Esophagus squamous epithelium (tissue), 5 donors: ENCODE results near the gene ADGRV1. TPM values are rescaled to one million over a fixed set of nuclear protein-coding genes. Genes with fewer than 3 reads are reported as not detected.

Source experiments
- DNase-seq: peaks from one replicate; lab custom pipeline; 2025; lab: John Stamatoyannopoulos, UW
- H3K27ac ChIP-seq, 4 donors: fragments of 200-600 bp; sonication (generic); one replicate each; pipeline ENCODE4 v1.5.1; 2016 to 2019; ENCODE audit warnings: mild to moderate bottlenecking in 1 of 4
- H3K27me3 ChIP-seq, 4 donors: fragments of 200-600 bp; sonication (generic); 1 replicate in 3 of 4; 2 replicates in 1 of 4; pipeline versions ENCODE4 v1.5.1 to v1.6.0; 2017 to 2021; ENCODE audit warnings: antibody characterized with exemption in 1 of 4
- H3K36me3 ChIP-seq, 3 donors: fragments of 200-600 bp; sonication (generic); one replicate each; pipeline ENCODE4 v1.5.1; 2016 to 2019
- H3K4me1 ChIP-seq, 3 donors: fragments of 200-600 bp; sonication (generic); one replicate each; pipeline ENCODE4 v1.5.1; 2017 to 2019
- H3K4me3 ChIP-seq, 4 donors: fragments of 200-600 bp; sonication (generic); 1 replicate in 3 of 4; 2 replicates in 1 of 4; pipeline ENCODE4 v1.5.1; 2016 to 2019; ENCODE audit warnings: mild to moderate bottlenecking in 2 of 4, moderate library complexity in 1 of 4
- H3K9me3 ChIP-seq, 3 donors: fragments of 200-600 bp; sonication (generic); one replicate each; pipeline ENCODE4 v1.5.1; 2016 to 2019
- CTCF ChIP-seq, 6 experiments: fragments of 450-650 bp in 4 of 6; fragments of 200-600 bp in 2 of 6; sonication (generic) in 2 of 6; IDR thresholded peaks; one replicate each; pipeline ENCODE4 v1.5.1; 2016 to 2019; ENCODE audit warnings: antibody characterized with exemption in 6 of 6, mild to moderate bottlenecking in 4 of 6, moderate library complexity in 4 of 6
- POLR2A ChIP-seq, 4 donors: fragments of 450-650 bp; IDR thresholded peaks; one replicate each; pipeline ENCODE4 v1.6.1; 2017; ENCODE audit warnings: antibody characterized with exemption in 4 of 4, mild to moderate bottlenecking in 4 of 4, moderate library complexity in 3 of 4
- WGBS, 2 donors: methylation state at CpG; one replicate each; pipeline ENCODE4 v1.1.5; 2018; 5-methylcytosine and 5-hydroxymethylcytosine counted together
- intact Hi-C: fragments of 100-400 bp; cut with DNase I; formaldehyde crosslinking; loops from one replicate; pipeline ENCODE4 v1.15.0; 2022
- total RNA-seq, 4 donors: library from RNA; depleted of rRNA; stranded (reverse); fragments of >200 nt; gene quantifications; one replicate each; pipeline ENCODE4 v1.1.0, GENCODE V29; 2016
- donor health status: DM: yes; HTN: yes; CAD: no.

ADGRV1 gene
- total RNA-seq, 4 donors from 2014 or later, result 1.9 to 14.1 (median 4.0) TPM

- Histone ChIP-seq H3K4me3 (no peak overlapping the region), H3K9me3 (no peaks in the 10 kb centered on the region), H3K27ac (no peak overlapping the region), H3K27me3 (no peaks in the 10 kb centered on the region), H3K36me3 (no peaks in the 10 kb centered on the region), H3K4me1 (no peaks in the 10 kb centered on the region)
- intact Hi-C loops, result no loop called here
- no peak for DNase-seq
- WGBS, 2 donors, result 79% methylated on average over 3 of the region's 3 CpGs
- no peak for TF ChIP-seq POLR2A (IDR thresholded peaks at IDR 0.05)
- no peak for TF ChIP-seq CTCF (IDR thresholded peaks at IDR 0.05)
Measured at GRCh38 chr5:90621848-90622247, 63.3 kb downstream of the ADGRV1 start.

GRCh38 chr5:90626493-90626892 is 67.9 kb downstream of the ADGRV1 start:
- WGBS, 2 donors, result 65 to 74% methylated on average over 2 of the region's 2 CpGs
- Histone ChIP-seq H3K4me3 (no peak overlapping the region), H3K27ac (no peak overlapping the region), H3K27me3 (no peaks in the 10 kb centered on the region), H3K4me1 (no peaks in the 10 kb centered on the region), H3K36me3 (no peaks in the 10 kb centered on the region), H3K9me3 (no peaks in the 10 kb centered on the region)
- TF ChIP-seq CTCF (IDR thresholded peaks at IDR 0.05) (no peak), POLR2A (IDR thresholded peaks at IDR 0.05) (no peak)
- intact Hi-C loops, result no loop called here
- no peak for DNase-seq

- no peaks in the 10 kb centered on the region for H3K9me3 ChIP-seq
- no peak for DNase-seq
- no peak overlapping the region for H3K4me3 ChIP-seq
- no peak overlapping the region for H3K27ac ChIP-seq
- H3K27me3 ChIP-seq, result no peaks in the 10 kb centered on the region
- TF ChIP-seq POLR2A (IDR thresholded peaks at IDR 0.05) (no peak), CTCF (IDR thresholded peaks at IDR 0.05) (no peak)
- no peaks in the 10 kb centered on the region for H3K4me1 ChIP-seq
- 87 to 88% methylated on average over 6 of the region's 6 CpGs for WGBS, 2 donors
- H3K36me3 ChIP-seq, result no peaks in the 10 kb centered on the region
- intact Hi-C loops, result no loop called here
Measured at GRCh38 chr5:90628492-90628891, 69.9 kb downstream of the ADGRV1 start.

- H3K36me3 ChIP-seq, result no peaks in the 10 kb centered on the region
- H3K4me3 ChIP-seq, result no peak overlapping the region
- 56 to 74% methylated on average over 2 of the region's 2 CpGs for WGBS, 2 donors
- no peak for DNase-seq
- intact Hi-C loops, result no loop called here
- no peak overlapping the region for H3K27ac ChIP-seq
- H3K9me3 ChIP-seq, result no peaks in the 10 kb centered on the region
- no peaks in the 10 kb centered on the region for H3K4me1 ChIP-seq
- no peaks in the 10 kb centered on the region for H3K27me3 ChIP-seq
- no peak for TF ChIP-seq CTCF (IDR thresholded peaks at IDR 0.05)
- TF ChIP-seq POLR2A (IDR thresholded peaks at IDR 0.05), result no peak
Measured at GRCh38 chr5:90632791-90633190, 74.2 kb downstream of the ADGRV1 start.

- H3K4me3 ChIP-seq, result no peak overlapping the region
- no peaks in the 10 kb centered on the region for H3K36me3 ChIP-seq
- no peaks in the 10 kb centered on the region for H3K9me3 ChIP-seq
- H3K27me3 ChIP-seq, result no peaks in the 10 kb centered on the region
- H3K27ac ChIP-seq, result no peak overlapping the region
- intact Hi-C loops, result no loop called here
- DNase-seq, result no peak
- TF ChIP-seq CTCF (IDR thresholded peaks at IDR 0.05), result no peak
- H3K4me1 ChIP-seq, result no peaks in the 10 kb centered on the region
- 0 to 35% methylated on average over 1 of the region's 1 CpG for WGBS, 2 donors
Measured at GRCh38 chr5:90636948-90637347, 78.4 kb downstream of the ADGRV1 start.
